HL-60 (cell line): Measurements from ENCODE around the gene STAT6.

Experiments used
- DNase-seq, 2 experiments: peaks; one replicate each; pipeline ENCODE4 v3.0.0-alpha.2; 2010 to 2020; ENCODE audit warnings: low read depth in 1 of 2, low spot score in 1 of 2
- H3K27ac ChIP-seq: fragments of 250-450 bp; sonication (Bioruptor Pico); replicated peaks from 2 replicates; pipeline ENCODE4 v1.5.1; 2020; ENCODE audit warnings: mild to moderate bottlenecking, moderate library complexity
- H3K27me3 ChIP-seq: fragments of 250-450 bp; sonication (Bioruptor Pico); 2 replicates; pipeline ENCODE4 v1.5.1; 2021; ENCODE audit warnings: mild to moderate bottlenecking, moderate library complexity; ENCODE audit not compliant: insufficient read depth, poor library complexity, severe bottlenecking
- H3K4me3 ChIP-seq: replicated peaks from 2 replicates; pipeline ENCODE4 v1.5.1; 2011; ENCODE audit warnings: mild to moderate bottlenecking, control low read depth, low read length; ENCODE audit not compliant: insufficient read depth
- GABPA ChIP-seq: IDR thresholded peaks from 2 replicates; pipeline ENCODE4 v1.6.1; 2012; ENCODE audit warnings: low read depth
- POLR2AphosphoS5 ChIP-seq: IDR thresholded peaks from 2 replicates; pipeline ENCODE4 v1.6.1; 2012; ENCODE audit warnings: low read depth
- SPI1 ChIP-seq: IDR thresholded peaks from 2 replicates; pipeline ENCODE4 v1.6.1; 2012; ENCODE audit warnings: low read depth, mild to moderate bottlenecking, borderline replicate concordance
- TF ChIP-seq, protein P1 (sequence below): IDR thresholded peaks from 2 replicates; pipeline ENCODE4 v1.6.1; 2012; ENCODE audit warnings: low read depth; ENCODE audit not compliant: insufficient replicate concordance
- TF ChIP-seq, protein P2 (sequence below): IDR thresholded peaks from one replicate; pipeline ENCODE4 v1.5.1; 2011; ENCODE audit warnings: low read length, control low read depth, inconsistent platforms; ENCODE audit not compliant: insufficient read depth

STAT6 gene

DNA sequence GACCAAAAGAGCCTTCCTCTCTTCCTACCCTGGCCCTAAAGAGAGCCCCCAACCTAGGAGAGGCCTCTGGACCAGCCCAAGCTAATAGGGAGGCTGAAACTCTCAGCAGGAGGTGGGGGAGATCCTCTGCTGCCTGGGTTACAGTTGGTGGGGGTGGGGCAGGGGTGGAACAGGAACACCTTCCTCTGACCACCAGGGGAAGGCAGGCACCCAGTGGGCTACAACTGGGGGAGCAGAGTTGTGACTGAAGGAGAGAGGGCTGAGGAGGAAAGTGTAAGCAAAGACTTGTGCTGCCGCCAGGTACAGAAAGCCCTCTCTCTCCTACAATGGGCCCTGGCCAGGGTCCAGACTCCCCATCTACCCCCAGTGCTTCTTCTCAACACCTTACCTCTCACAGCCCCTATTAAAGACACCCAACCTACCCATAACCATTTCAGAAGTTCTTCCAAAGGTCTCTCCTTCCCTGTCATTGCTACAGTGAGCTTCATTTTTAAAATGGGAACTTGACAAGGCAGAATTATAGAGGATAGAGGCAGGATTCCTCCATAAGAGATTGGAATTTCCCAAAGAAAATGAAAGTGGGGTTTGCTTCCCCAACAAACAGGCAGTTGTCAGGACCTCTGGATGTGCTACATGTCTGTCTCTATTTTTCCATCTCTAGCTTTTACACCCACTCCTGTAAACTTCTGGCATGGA is 62.6 kb downstream of the STAT6 start:
- Histone ChIP-seq H3K4me3 (no peak overlapping the region), H3K27me3 (no peaks in the 10 kb centered on the region), H3K27ac (peak overlapping the region; percentile 38; the same call in 1 of the 2 replicates)
- no peak for DNase-seq
- TF ChIP-seq POLR2AphosphoS5 (no peak), SPI1 (no peak), GABPA (no peak)
- TF ChIP-seq, protein P1, sequence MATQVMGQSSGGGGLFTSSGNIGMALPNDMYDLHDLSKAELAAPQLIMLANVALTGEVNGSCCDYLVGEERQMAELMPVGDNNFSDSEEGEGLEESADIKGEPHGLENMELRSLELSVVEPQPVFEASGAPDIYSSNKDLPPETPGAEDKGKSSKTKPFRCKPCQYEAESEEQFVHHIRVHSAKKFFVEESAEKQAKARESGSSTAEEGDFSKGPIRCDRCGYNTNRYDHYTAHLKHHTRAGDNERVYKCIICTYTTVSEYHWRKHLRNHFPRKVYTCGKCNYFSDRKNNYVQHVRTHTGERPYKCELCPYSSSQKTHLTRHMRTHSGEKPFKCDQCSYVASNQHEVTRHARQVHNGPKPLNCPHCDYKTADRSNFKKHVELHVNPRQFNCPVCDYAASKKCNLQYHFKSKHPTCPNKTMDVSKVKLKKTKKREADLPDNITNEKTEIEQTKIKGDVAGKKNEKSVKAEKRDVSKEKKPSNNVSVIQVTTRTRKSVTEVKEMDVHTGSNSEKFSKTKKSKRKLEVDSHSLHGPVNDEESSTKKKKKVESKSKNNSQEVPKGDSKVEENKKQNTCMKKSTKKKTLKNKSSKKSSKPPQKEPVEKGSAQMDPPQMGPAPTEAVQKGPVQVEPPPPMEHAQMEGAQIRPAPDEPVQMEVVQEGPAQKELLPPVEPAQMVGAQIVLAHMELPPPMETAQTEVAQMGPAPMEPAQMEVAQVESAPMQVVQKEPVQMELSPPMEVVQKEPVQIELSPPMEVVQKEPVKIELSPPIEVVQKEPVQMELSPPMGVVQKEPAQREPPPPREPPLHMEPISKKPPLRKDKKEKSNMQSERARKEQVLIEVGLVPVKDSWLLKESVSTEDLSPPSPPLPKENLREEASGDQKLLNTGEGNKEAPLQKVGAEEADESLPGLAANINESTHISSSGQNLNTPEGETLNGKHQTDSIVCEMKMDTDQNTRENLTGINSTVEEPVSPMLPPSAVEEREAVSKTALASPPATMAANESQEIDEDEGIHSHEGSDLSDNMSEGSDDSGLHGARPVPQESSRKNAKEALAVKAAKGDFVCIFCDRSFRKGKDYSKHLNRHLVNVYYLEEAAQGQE = no peak
- TF ChIP-seq, protein P2, sequence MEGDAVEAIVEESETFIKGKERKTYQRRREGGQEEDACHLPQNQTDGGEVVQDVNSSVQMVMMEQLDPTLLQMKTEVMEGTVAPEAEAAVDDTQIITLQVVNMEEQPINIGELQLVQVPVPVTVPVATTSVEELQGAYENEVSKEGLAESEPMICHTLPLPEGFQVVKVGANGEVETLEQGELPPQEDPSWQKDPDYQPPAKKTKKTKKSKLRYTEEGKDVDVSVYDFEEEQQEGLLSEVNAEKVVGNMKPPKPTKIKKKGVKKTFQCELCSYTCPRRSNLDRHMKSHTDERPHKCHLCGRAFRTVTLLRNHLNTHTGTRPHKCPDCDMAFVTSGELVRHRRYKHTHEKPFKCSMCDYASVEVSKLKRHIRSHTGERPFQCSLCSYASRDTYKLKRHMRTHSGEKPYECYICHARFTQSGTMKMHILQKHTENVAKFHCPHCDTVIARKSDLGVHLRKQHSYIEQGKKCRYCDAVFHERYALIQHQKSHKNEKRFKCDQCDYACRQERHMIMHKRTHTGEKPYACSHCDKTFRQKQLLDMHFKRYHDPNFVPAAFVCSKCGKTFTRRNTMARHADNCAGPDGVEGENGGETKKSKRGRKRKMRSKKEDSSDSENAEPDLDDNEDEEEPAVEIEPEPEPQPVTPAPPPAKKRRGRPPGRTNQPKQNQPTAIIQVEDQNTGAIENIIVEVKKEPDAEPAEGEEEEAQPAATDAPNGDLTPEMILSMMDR = no peak

DNA sequence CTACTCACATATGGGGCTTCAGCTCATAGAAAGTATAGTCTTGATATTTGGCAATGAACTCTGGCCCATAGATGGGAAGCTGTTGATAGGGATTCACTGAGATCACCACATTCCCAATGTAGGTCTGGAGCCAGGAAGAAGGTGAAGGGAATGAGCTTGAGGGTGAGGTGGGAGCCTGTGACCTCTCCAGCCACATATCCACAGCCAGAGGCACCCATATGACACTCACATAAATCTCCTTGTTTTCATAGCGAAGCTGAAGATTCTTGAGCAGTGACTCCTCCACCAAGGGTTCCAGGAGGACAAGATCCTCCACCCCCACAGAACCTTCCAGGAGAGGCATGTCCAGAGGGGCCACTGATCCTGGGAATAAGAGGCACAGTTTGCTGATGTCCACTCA is 63.2 kb downstream of the STAT6 start:
- Histone ChIP-seq H3K27ac (peak overlapping the region; percentile 38), H3K4me3 (no peak overlapping the region), H3K27me3 (no peaks in the 10 kb centered on the region)
- no peak for DNase-seq
- TF ChIP-seq, protein P1 = no peak
- TF ChIP-seq, protein P2 = no peak
- no peak for TF ChIP-seq SPI1
- no peak for TF ChIP-seq POLR2AphosphoS5
- no peak for TF ChIP-seq GABPA

DNA sequence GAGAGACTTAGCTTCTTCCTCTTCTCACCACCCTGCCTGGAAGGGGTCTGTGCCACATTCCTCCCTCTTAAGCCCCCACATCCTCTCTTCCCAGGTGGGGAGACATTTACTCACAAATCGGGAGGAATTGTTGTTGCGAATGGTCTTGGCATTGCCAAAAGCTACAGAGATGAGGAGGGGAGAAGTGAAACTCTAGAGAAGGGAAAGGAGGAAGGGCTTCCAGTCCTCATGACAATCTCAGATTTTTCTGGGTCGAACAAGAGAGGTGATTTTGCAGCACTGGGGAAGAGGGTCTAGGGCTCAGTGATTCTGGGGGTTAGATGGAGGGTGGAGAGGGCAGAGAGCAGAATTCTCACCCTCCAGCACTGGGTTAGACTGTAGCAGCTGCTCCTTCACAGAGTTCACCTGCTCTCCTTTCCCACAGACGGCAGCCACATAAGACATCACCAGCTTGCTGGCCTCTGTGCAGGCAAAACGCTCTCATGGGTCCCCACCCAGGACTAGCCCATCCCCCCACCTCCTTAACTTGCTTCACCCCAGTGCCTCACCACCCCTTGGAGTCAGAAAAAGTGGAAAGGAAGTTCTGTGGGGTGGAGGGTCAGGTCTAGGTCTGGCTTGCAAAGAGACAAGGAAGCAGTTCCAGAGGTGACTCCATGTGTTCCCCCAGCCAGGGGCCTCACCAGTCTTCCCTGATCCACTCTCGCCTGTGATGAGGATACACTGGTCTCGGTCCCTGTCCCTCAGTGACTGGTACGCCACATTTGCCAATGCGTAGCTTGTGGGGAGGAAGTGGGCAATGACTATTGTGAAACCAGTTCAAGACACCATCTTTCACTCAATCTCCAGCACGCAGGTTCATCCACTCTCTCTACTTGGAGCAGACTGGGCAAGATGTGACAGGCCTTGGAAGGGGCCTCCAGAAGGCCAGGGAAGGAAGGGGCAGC is 63.9 kb downstream of the STAT6 start:
- H3K27ac ChIP-seq = peak overlapping the region; percentile 38
- TF ChIP-seq SPI1 (peak; percentile 93), GABPA (no peak), POLR2AphosphoS5 (peak; percentile 76)
- peak; percentile 86 to 91 for DNase-seq
- H3K4me3 ChIP-seq = no peak overlapping the region
- no peaks in the 10 kb centered on the region for H3K27me3 ChIP-seq

DNA sequence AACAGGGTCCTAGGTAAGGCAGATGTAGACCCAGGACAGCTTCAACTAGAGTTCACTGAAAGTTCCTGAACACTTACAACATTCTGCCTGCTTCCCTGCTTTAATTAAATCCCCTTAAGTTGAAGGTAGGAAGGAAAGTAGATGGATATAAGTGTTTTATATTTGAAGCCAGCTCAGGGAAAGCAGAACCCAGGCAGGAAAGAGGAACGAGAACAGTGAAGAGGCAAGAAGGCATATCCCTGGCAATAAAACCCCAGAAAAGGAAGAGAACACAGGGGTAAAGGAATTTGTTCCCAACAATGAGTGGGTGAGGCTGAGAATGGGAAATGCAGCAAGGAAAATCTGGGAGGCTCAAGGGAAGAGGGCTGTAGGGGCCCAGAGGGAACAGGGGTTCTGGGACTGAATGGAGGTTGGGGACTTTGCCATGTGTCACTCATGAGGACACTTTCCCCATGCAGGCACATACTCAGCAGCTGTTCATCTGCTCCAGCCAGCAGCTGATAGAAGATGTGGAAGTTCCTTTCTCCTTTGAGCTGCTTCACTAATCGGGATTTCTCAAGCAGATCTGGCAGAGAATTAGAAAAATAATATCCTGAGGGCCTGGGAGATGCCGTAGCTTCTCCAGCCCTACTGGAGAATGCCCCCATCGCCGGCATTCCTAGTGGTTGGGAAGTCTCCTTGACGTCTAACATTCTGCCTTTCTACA is 64.9 kb downstream of the STAT6 start:
- TF ChIP-seq GABPA (no peak), SPI1 (peak; percentile 42; the same call in 1 of the 2 replicates), POLR2AphosphoS5 (no peak)
- TF ChIP-seq, protein P1 = no peak
- DNase-seq = peak in 1 of 2 experiments; percentile 39
- H3K4me3 ChIP-seq = no peak overlapping the region
- H3K27ac ChIP-seq = no peak overlapping the region
- H3K27me3 ChIP-seq = no peaks in the 10 kb centered on the region
